K562 (cell line): Measurements from ENCODE around the gene ABHD5. TPM values are rescaled to one million over a fixed set of nuclear protein-coding genes. Genes with fewer than 3 reads are reported as not detected.

ENCODE experiments used
- BRD9 ChIP-seq: fragments of 450-650 bp; IDR thresholded peaks from 2 replicates; pipeline ENCODE4 v1.6.1; 2018; ENCODE audit warnings: low read depth; ENCODE audit not compliant: partially characterized antibody
- DDX20 ChIP-seq: fragments of 450-650 bp; IDR thresholded peaks from 2 replicates; pipeline ENCODE4 v1.6.1; 2016; ENCODE audit warnings: missing genetic modification characterization, low read depth, mild to moderate bottlenecking, missing compliant biosample characterization, moderate library complexity
- FOXJ3 ChIP-seq: sonication (generic); formaldehyde crosslinking; IDR thresholded peaks from 2 replicates; pipeline ENCODE4 v1.4.0; 2020; ENCODE audit warnings: mild to moderate bottlenecking, missing genetic modification reagents
- GATAD2B ChIP-seq: fragments of 450-650 bp; IDR thresholded peaks from 2 replicates; pipeline ENCODE4 v1.6.1; 2017; ENCODE audit warnings: mild to moderate bottlenecking, borderline replicate concordance
- HES1 ChIP-seq: fragments of 450-650 bp; IDR thresholded peaks from 2 replicates; pipeline ENCODE4 v1.6.1; 2016; ENCODE audit warnings: low read depth, mild to moderate bottlenecking, moderate library complexity
- LCOR ChIP-seq: sonication (generic); formaldehyde crosslinking; IDR thresholded peaks from 2 replicates; pipeline ENCODE4 v1.8.0; 2022; ENCODE audit warnings: mild to moderate bottlenecking, missing genetic modification reagents
- MAX ChIP-seq: sonication (generic); formaldehyde crosslinking; IDR thresholded peaks from 2 replicates; pipeline ENCODE4 v1.9.0; 2022; ENCODE audit warnings: mild to moderate bottlenecking, missing genetic modification reagents
- MCM3 ChIP-seq: fragments of 450-650 bp; IDR thresholded peaks from 2 replicates; pipeline ENCODE4 v1.6.1; 2016
- MIER1 ChIP-seq: fragments of 450-650 bp; IDR thresholded peaks from 2 replicates; pipeline ENCODE4 v1.6.1; 2016; ENCODE audit warnings: antibody characterized with exemption, mild to moderate bottlenecking, low read depth
- NFIC ChIP-seq: fragments of 450-650 bp; IDR thresholded peaks from 2 replicates; pipeline ENCODE4 v1.6.1; 2017; ENCODE audit warnings: mild to moderate bottlenecking, inconsistent platforms
- PCBP2 ChIP-seq: fragments of 200-400 bp; formaldehyde crosslinking; IDR thresholded peaks from 2 replicates; pipeline ENCODE4 v1.6.1; 2018; ENCODE audit warnings: low read length, low read depth, mild to moderate bottlenecking, moderate library complexity; ENCODE audit not compliant: poor library complexity, severe bottlenecking
- PHF20 ChIP-seq: fragments of 450-650 bp; IDR thresholded peaks from 2 replicates; pipeline ENCODE4 v1.6.1; 2018; ENCODE audit not compliant: partially characterized antibody
- RBM15 ChIP-seq: fragments of 200-400 bp; formaldehyde crosslinking; IDR thresholded peaks from 2 replicates; pipeline ENCODE4 v1.6.1; 2018; ENCODE audit warnings: mild to moderate bottlenecking, low read length, moderate library complexity; ENCODE audit not compliant: insufficient read depth
- TCF7 ChIP-seq: sonication (generic); IDR thresholded peaks from 2 replicates; pipeline ENCODE4 v1.6.1; 2016; ENCODE audit warnings: antibody characterized with exemption, borderline replicate concordance
- TEAD4 ChIP-seq, 2 experiments: sonication (generic) in 1 of 2; formaldehyde crosslinking in 1 of 2; IDR thresholded peaks; 2 replicates each; pipeline versions ENCODE4 v1.6.1 to v1.8.0; 2012 to 2022; ENCODE audit warnings: borderline replicate concordance in 1 of 2, inconsistent platforms in 1 of 2, low read length in 1 of 2, mild to moderate bottlenecking in 1 of 2, missing genetic modification reagents in 1 of 2
- TSC22D4 ChIP-seq: fragments of 450-650 bp; IDR thresholded peaks from 2 replicates; pipeline ENCODE4 v1.6.1; 2016; ENCODE audit warnings: missing genetic modification characterization, missing biosample characterization, control low read depth
- XRCC4 ChIP-seq: IDR thresholded peaks from one replicate; pipeline ENCODE4 v1.6.1; 2011; ENCODE audit not compliant: insufficient read depth, insufficient read length; ENCODE audit errors: extremely low read depth
- ZBTB8A ChIP-seq: fragments of 450-650 bp; IDR thresholded peaks from 2 replicates; pipeline ENCODE4 v1.6.1; 2018; ENCODE audit warnings: mild to moderate bottlenecking, moderate library complexity; ENCODE audit not compliant: partially characterized antibody
- ZNF175 ChIP-seq: fragments of 200-800 bp; sonication (Bioruptor generic); IDR thresholded peaks from 2 replicates; pipeline ENCODE4 v1.6.1; 2016; ENCODE audit warnings: low read depth, mild to moderate bottlenecking, missing genetic modification characterization, missing compliant biosample characterization
- ZNF212 ChIP-seq: fragments of 450-650 bp; formaldehyde crosslinking; IDR thresholded peaks from 2 replicates; pipeline ENCODE4 v1.4.0; 2020; ENCODE audit warnings: mild to moderate bottlenecking
- polyA plus RNA-seq, 8 experiments: library from polyadenylated mRNA; depleted of rRNA in 4 of 8; stranded (reverse) in 5 of 8; unstranded in 3 of 8; fragments of >200 nt; fragmentation: Nextera tagmentation in 2 of 8; fragmentation: Illumina TruSeq in 1 of 8; extraction: Ambion mirVana in 2 of 8; extraction: Trizol in 1 of 8; gene quantifications; 2 replicates each; pipeline versions ENCODE4 v1.2.1 to v1.2.3, GENCODE V29; 2011 to 2014; ENCODE audit warnings: inconsistent platforms in 1 of 8, missing spikeins in 1 of 8
- total RNA-seq, 7 experiments: library from RNA; depleted of rRNA in 6 of 7; stranded (reverse); fragments of >200 nt in 6 of 7; fragmentation: Illumina TruSeq in 2 of 7; extraction: Trizol in 2 of 7; gene quantifications; 2 replicates each; pipeline versions ENCODE4 v1.2.1 to v1.2.3, GENCODE V29; 2011 to 2021; ENCODE audit warnings: low replicate concordance in 1 of 7
- TF ChIP-seq, protein P1 (sequence below): fragments of 250-450 bp; sonication (Bioruptor Pico); IDR thresholded peaks from 2 replicates; pipeline ENCODE4 v1.8.0; 2022; ENCODE audit warnings: inconsistent platforms, mild to moderate bottlenecking, moderate library complexity, borderline replicate concordance
- TF ChIP-seq, protein P2 (sequence below): fragments of 250-450 bp; sonication (Bioruptor Pico); IDR thresholded peaks from 2 replicates; pipeline ENCODE4 v1.9.0; 2021; ENCODE audit warnings: mild to moderate bottlenecking
- TF ChIP-seq, protein P3 (sequence below): sonication (generic); formaldehyde crosslinking; IDR thresholded peaks from 2 replicates; pipeline ENCODE4 v1.8.0; 2022; ENCODE audit warnings: missing genetic modification reagents, mild to moderate bottlenecking, borderline replicate concordance

The ABHD5 gene
- total and polyA plus RNA-seq, 9 of the 15 experiments (the other 6 are each of a cell fraction or from before 2014, with no cell fraction given): 27.8 to 61.7 (median 39.9) TPM

DNA sequence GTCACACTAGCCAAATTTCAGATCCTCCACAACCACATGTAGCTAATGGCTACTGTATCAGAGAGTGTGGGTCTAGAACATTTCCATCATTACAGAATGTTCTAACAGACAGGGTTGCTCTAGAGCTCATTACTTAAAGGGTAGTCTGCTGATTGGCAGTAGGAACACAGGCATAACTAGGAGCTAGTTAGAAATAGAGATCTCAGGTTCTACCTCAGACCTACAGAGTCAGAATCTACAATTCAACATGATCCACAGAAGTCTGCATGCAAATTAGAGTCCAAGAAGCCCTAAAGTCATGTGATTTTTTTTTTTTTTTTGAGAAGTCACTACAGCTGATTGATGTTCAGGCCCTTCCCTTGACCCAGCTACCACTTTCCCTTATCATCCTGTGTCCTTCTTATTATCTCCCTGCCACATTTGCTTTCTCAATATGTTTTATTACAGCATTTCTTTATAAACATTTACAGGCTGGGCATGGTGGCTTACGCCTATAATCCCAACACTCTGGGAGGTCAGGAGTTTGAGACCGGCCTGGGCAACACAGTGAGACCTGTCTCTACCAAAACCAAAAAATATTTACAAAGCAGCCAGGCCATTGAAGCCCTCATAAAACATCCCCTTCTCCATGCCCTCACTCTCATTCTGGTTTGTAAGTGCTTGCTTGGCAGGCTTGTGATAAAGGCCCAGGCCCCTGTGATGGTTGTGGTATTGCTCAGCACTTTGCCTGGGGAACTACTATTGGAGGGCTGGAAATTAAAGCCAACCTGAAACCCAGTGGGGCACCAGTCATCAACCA, 3.8 kb upstream of the ABHD5 start (continued):
- peak; percentile 50; the same call in 1 of the 2 replicates for TF ChIP-seq HES1
- no peak for TF ChIP-seq PCBP2
- peak; percentile 96 for TF ChIP-seq TEAD4 (IDR thresholded peaks at IDR 0.05; ENCODE audit: low read length)
- TF ChIP-seq TEAD4 (CRISPR knock-in tag; IDR thresholded peaks at IDR 0.05; ENCODE audit: borderline replicate concordance): no peak
- no peak for TF ChIP-seq PHF20
- no peak for TF ChIP-seq MCM3
- TF ChIP-seq MIER1: no peak
- peak; percentile 82 for TF ChIP-seq NFIC
- 0 out of 2 replicates have a peak, but pooled peaks have one; percentile 20 for TF ChIP-seq LCOR (CRISPR knock-in tag)
- TF ChIP-seq ZBTB8A: no peak
- TF ChIP-seq DDX20 (tag): no peak; the same call in 1 of the 2 replicates
- TF ChIP-seq TCF7: no peak
- peak; percentile 31; the same call in 1 of the 2 replicates for TF ChIP-seq ZNF212 (CRISPR knock-in tag)
- TF ChIP-seq TSC22D4 (tag): no peak
- TF ChIP-seq RBM15: no peak
- TF ChIP-seq, protein P1, sequence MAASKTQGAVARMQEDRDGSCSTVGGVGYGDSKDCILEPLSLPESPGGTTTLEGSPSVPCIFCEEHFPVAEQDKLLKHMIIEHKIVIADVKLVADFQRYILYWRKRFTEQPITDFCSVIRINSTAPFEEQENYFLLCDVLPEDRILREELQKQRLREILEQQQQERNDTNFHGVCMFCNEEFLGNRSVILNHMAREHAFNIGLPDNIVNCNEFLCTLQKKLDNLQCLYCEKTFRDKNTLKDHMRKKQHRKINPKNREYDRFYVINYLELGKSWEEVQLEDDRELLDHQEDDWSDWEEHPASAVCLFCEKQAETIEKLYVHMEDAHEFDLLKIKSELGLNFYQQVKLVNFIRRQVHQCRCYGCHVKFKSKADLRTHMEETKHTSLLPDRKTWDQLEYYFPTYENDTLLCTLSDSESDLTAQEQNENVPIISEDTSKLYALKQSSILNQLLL (CRISPR knock-in tag): no peak
- TF ChIP-seq FOXJ3 (CRISPR knock-in tag): no peak
- TF ChIP-seq, protein P2, sequence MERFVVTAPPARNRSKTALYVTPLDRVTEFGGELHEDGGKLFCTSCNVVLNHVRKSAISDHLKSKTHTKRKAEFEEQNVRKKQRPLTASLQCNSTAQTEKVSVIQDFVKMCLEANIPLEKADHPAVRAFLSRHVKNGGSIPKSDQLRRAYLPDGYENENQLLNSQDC (CRISPR knock-in tag): no peak
- no peak for TF ChIP-seq GATAD2B
- TF ChIP-seq XRCC4: no peak
- 0 out of 2 replicates have a peak, but pooled peaks have one; percentile 24 for TF ChIP-seq MAX
- TF ChIP-seq, protein P3, sequence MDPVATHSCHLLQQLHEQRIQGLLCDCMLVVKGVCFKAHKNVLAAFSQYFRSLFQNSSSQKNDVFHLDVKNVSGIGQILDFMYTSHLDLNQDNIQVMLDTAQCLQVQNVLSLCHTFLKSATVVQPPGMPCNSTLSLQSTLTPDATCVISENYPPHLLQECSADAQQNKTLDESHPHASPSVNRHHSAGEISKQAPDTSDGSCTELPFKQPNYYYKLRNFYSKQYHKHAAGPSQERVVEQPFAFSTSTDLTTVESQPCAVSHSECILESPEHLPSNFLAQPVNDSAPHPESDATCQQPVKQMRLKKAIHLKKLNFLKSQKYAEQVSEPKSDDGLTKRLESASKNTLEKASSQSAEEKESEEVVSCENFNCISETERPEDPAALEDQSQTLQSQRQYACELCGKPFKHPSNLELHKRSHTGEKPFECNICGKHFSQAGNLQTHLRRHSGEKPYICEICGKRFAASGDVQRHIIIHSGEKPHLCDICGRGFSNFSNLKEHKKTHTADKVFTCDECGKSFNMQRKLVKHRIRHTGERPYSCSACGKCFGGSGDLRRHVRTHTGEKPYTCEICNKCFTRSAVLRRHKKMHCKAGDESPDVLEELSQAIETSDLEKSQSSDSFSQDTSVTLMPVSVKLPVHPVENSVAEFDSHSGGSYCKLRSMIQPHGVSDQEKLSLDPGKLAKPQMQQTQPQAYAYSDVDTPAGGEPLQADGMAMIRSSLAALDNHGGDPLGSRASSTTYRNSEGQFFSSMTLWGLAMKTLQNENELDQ: no peak
- peak; percentile 58 for TF ChIP-seq BRD9
- TF ChIP-seq ZNF175: peak; percentile 76
